Hematopoietic multipotent progenitor cell treated with erythropoietin and hydrocortisone succinate and interleukin-3 and kit ligand, for 15 days (in vitro differentiated cells): Measurements from ENCODE around the gene C1QTNF2.

Experiments used
- DNase-seq: peaks from one replicate; pipeline ENCODE4 v3.0.0-alpha.2; 2015; ENCODE audit warnings: low spot score

The C1QTNF2 gene

DNA sequence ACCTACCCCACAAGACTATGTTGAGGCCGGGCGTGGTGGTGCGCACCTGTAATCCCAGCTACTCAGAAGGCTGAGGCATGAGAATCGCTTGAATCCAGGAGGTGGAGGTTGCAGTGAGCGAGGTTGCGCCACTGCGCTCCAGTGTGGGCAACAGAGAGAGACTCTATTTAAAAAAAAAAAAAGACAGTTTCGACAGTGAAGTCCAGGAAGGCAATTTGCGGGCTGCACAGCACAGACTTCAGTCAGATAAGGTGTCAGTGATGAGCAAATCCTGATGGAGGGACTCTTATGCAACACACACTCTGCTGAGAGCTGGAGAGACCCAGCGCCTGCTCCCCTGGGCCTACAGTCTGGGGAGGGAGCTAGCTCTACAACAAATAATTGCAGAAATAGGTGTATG lies 72.2 kb downstream of the C1QTNF2 start:
- DNase-seq: no peak

DNA sequence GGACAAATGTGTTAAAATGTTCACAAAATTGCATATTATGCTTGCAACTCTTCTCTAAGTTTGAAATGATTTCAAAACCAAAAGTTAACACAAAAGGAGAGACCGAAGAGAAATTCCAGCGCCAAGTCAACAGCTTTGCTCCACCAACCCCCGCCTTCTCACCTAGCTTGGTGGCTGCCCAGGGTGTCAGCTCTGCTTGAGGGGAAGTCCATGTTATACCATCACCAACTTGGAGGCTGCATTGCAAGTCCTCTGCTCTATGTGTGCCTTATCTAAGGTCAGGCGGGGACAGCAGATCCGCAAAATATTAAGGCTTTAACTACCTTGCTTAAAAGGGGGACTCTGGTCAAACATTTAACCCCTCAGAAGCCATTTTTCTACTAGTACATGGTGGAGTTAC lies 72.7 kb downstream of the C1QTNF2 start:
- no peak for DNase-seq
